Chondrocyte (in vitro differentiated cells): ENCODE results near the gene ZNF554. TPM values are rescaled to one million over a fixed set of nuclear protein-coding genes. Genes with fewer than 3 reads are reported as not detected.

Experiments
- DNase-seq: peaks from one replicate; pipeline ENCODE4 v3.0.0; 2021; ENCODE audit warnings: mixed read lengths, low spot score
- H3K27ac Mint-ChIP-seq: one replicate; pipeline ENCODE4 v1.8.0; 2021; ENCODE audit warnings: mild to moderate bottlenecking, moderate library complexity, mixed read lengths; ENCODE audit not compliant: unreplicated experiment
- H3K27me3 Mint-ChIP-seq: 2 replicates; pipeline ENCODE4 v1.8.0; 2021; ENCODE audit warnings: low read depth, mixed read lengths
- H3K36me3 Mint-ChIP-seq: 2 replicates; pipeline ENCODE4 v1.8.0; 2021; ENCODE audit warnings: low read depth, mixed read lengths
- H3K4me1 Mint-ChIP-seq: 2 replicates; pipeline ENCODE4 v1.8.0; 2021; ENCODE audit warnings: low read depth, mild to moderate bottlenecking, mixed read lengths
- H3K4me3 Mint-ChIP-seq: one replicate; pipeline ENCODE4 v1.8.0; 2021; ENCODE audit warnings: mild to moderate bottlenecking, moderate library complexity, mixed read lengths; ENCODE audit not compliant: unreplicated experiment
- H3K9me3 Mint-ChIP-seq: 2 replicates; pipeline ENCODE4 v1.8.0; 2021; ENCODE audit warnings: low read depth, mixed read lengths
- total RNA-seq: library from RNA; stranded (reverse); gene quantifications from 3 replicates; pipeline ENCODE4 v1.2.1, GENCODE V29; 2021
- TF ChIP-seq, protein P1 (sequence below): fragments of 200-600 bp; sonication (generic); IDR thresholded peaks from 2 replicates; pipeline ENCODE4 v1.5.0; 2021; ENCODE audit warnings: antibody characterized with exemption, mild to moderate bottlenecking, moderate library complexity

Gene ZNF554
- total RNA-seq, 1 donor from 2014 or later: 4.1 TPM

DNA sequence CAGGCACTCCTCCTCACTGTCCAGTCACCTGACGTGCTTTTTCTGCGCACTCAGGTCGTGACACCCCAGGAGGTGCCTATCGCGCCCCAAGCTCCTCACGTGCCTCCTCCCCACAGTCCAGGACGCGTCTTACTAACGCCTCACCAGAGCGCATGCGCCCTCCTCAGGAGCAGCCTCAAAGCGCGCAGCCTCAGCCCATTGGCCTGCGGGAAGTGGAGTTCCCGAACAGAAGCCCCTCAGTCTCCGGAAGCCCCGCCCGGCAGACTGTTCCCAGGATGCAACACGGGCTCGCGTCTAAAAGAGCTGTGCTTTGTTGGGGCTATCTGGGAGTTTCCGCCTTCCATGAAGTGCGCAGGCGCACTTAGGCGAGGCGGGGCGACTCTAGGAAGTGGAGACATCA, 39.2 kb downstream of the ZNF554 start:
- TF ChIP-seq, protein P1, sequence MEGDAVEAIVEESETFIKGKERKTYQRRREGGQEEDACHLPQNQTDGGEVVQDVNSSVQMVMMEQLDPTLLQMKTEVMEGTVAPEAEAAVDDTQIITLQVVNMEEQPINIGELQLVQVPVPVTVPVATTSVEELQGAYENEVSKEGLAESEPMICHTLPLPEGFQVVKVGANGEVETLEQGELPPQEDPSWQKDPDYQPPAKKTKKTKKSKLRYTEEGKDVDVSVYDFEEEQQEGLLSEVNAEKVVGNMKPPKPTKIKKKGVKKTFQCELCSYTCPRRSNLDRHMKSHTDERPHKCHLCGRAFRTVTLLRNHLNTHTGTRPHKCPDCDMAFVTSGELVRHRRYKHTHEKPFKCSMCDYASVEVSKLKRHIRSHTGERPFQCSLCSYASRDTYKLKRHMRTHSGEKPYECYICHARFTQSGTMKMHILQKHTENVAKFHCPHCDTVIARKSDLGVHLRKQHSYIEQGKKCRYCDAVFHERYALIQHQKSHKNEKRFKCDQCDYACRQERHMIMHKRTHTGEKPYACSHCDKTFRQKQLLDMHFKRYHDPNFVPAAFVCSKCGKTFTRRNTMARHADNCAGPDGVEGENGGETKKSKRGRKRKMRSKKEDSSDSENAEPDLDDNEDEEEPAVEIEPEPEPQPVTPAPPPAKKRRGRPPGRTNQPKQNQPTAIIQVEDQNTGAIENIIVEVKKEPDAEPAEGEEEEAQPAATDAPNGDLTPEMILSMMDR: no peak
- Mint-ChIP-seq H3K27ac (no peak overlapping the region), H3K4me1 (no peaks in the 10 kb centered on the region), H3K27me3 (peaks cover 3% of the 10 kb centered on the region), H3K36me3 (peaks cover 29% of the 10 kb centered on the region), H3K4me3 (no peak overlapping the region), H3K9me3 (peaks cover 42% of the 10 kb centered on the region)
- DNase-seq: no peak

GRCh38 chr19:2863816-2864215, 44.1 kb downstream of the ZNF554 start:
- no peak for DNase-seq
- Mint-ChIP-seq H3K36me3 (peaks cover 5% of the 10 kb centered on the region), H3K27me3 (peaks cover 4% of the 10 kb centered on the region), H3K27ac (no peak overlapping the region), H3K4me3 (no peak overlapping the region), H3K4me1 (no peaks in the 10 kb centered on the region), H3K9me3 (peaks cover 10% of the 10 kb centered on the region)
- TF ChIP-seq, protein P1: no peak

GRCh38 chr19:2865334-2866100, 45.8 kb downstream of the ZNF554 start:
- Mint-ChIP-seq H3K4me1 (no peaks in the 10 kb centered on the region), H3K4me3 (no peak overlapping the region), H3K36me3 (peaks cover 2% of the 10 kb centered on the region), H3K27me3 (peaks cover 4% of the 10 kb centered on the region), H3K27ac (no peak overlapping the region), H3K9me3 (peaks cover 3% of the 10 kb centered on the region)
- TF ChIP-seq, protein P1: no peak
- no peak for DNase-seq

DNA sequence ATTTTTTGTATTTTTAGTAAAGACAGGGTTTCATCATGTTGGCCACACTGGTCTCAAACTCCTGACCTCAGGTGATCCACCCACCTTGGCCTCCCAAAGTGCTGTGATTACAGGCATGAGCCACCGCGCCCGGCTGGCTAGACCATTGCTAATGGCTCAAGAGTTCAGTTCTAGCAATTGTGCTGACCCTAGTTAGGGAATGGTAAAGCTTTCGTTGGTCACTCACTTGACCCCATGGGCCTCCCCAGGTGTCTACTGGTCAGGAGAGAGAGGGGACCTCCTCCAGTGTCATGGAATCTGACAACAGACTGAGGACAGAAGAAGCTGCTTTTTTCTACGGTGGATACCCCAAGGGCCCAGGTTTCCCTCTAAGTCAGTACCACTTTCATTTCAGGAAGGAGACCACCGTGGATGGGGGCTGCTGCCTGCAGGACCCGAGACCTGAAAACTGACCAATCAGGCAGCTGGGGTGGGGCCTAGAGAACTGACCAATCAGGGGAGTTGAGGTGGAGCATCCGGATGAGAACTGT, 46.9 kb downstream of the ZNF554 start:
- Mint-ChIP-seq H3K27ac (no peak overlapping the region), H3K9me3 (peaks cover 3% of the 10 kb centered on the region), H3K4me1 (no peaks in the 10 kb centered on the region), H3K4me3 (no peak overlapping the region), H3K36me3 (peaks cover 2% of the 10 kb centered on the region), H3K27me3 (peaks cover 4% of the 10 kb centered on the region)
- DNase-seq: no peak
- TF ChIP-seq, protein P1: no peak

- no peak within 1 kb of the TSS for H3K27ac Mint-ChIP-seq
- H3K27me3 Mint-ChIP-seq: peaks cover 4% of the 10 kb centered on the region
- no peak within 1 kb of the TSS for H3K4me3 Mint-ChIP-seq
- H3K4me1 Mint-ChIP-seq: no peaks in the 10 kb centered on the region
- peaks cover 2% of the 10 kb centered on the region for H3K36me3 Mint-ChIP-seq
- DNase-seq: no peak
- peaks cover 3% of the 10 kb centered on the region for H3K9me3 Mint-ChIP-seq
- TF ChIP-seq, protein P1: no peak
Measured at GRCh38 chr19:2867025-2867991, 47.6 kb downstream of the ZNF554 start, which contains the start of gene ZNF556. TSS of gene ZNF556 (plus strand) at chr19:2867335. CDS start at chr19:2867422, 87 bp downstream.
